HG03139 (cell line): Measurements from ENCODE around the gene ELOA.
A peak's percentile ranks its signal among the peaks of the same experiment; 100 is the strongest.

ENCODE experiments used
- ATAC-seq: cut with Tn5 transposase; IDR thresholded peaks from one replicate; pipeline ENCODE4 v1.9.1; 2021; ENCODE audit not compliant: unreplicated experiment

Gene ELOA, protein sequence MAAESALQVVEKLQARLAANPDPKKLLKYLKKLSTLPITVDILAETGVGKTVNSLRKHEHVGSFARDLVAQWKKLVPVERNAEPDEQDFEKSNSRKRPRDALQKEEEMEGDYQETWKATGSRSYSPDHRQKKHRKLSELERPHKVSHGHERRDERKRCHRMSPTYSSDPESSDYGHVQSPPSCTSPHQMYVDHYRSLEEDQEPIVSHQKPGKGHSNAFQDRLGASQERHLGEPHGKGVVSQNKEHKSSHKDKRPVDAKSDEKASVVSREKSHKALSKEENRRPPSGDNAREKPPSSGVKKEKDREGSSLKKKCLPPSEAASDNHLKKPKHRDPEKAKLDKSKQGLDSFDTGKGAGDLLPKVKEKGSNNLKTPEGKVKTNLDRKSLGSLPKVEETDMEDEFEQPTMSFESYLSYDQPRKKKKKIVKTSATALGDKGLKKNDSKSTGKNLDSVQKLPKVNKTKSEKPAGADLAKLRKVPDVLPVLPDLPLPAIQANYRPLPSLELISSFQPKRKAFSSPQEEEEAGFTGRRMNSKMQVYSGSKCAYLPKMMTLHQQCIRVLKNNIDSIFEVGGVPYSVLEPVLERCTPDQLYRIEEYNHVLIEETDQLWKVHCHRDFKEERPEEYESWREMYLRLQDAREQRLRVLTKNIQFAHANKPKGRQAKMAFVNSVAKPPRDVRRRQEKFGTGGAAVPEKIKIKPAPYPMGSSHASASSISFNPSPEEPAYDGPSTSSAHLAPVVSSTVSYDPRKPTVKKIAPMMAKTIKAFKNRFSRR

GRCh38 chr1:23743287-23744152 lies at the start of gene ELOA:
TSS of gene ELOA (plus strand) at chr1:23743471. CDS start at chr1:23743504, 33 bp downstream.
- peak; percentile 77 for ATAC-seq

- no peak for ATAC-seq
These were observed 49.7 kb upstream of the ELOA start for GRCh38 chr1:23693599-23693998.

DNA sequence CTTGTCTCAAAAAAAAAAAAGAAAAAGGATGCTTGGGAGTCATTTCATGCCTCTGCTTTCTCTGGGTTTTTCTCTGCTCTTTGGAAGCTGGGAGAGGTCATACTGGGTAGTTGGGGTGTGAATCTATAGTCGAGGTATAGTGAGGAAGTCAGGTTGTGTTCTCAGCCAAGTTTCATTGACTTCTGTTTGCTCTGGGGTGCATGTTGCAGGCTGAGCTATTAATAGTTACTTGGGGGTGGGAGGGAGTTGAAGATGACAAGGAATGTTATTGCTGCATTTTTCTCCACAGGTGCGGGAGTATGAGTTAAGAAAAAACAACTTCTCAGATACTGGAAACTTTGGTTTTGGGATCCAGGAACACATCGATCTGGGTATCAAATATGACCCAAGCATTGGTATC lies 48.9 kb upstream of the ELOA start:
- no peak for ATAC-seq

- ATAC-seq: no peak
These were observed 47.6 kb upstream of the ELOA start for GRCh38 chr1:23695667-23696066.

DNA sequence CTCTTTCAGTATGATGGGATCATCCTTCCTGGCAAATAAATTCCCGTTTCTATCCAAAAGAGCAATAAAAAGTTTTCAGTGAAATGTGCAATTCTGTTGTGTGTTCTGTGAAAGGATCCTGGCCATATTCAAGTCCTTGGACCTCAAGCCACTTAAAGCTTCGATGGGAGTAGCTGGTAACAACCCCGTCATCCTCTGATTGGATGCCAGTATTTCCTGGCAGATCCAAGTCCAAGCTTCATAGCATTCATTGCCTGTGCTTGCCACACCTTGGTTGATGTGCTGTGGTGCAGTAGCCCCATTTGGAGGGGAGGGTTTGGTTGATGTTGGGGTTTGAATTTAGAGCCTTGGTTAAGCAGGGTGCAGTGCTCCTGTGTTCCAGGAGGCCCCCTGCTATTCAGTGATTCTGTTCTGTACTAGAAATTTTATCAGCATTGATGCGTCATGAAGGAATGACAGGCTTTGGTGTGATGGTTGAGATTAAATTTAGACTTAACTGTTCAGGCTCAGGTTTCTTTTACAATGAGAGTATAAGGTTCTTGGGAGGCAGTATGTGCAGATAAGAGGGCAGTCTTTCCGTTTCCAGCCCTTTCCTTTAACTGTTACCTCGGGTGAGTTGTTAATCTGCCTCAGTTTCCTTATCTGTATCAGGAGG lies 46.8 kb upstream of the ELOA start:
- ATAC-seq: no peak

- ATAC-seq: no peak
These were observed 44.8 kb upstream of the ELOA start for GRCh38 chr1:23698466-23698865.

DNA sequence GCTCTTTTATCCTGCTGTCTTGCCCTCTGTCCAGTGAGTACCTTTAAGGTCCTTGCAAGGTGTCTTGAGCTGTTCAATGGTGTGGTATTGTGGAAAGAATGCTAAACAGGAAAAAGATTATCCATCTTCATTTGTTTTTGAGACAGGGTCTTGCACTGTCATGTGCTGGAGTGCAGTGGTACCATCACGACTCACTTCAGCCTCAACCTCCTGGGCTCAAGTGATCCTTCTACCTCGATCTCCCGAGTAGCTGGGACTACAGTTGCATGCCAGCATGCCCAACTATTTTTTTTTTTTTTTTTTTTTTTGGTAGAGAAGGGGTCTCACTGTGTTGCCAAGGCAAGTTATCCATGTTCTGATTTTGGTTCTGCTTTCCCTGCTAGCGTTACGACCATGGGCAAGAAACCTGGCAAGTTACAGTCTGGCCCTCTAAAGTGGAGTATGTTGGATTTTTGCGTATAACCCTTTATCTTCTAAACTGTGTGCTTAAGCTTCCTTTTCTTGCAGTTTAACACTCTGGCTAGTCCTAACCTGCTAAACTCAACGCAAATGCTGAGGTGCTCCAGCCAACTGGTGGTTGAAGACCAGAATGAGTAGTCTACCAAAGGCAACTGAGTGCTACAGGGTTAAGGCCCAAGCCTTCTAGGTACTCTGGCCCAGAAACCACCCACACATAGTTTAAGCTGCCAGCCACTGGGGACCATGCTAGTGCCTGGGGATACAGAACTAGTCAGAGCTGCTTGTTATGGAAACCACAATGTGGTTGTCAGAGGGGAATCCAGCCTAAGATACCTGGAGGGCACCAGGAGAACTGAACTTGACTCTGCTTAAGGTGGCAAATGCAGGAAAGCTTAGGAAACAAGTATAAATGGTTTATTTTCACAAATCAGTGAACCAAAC lies 43.7 kb upstream of the ELOA start:
- no peak for ATAC-seq

- no peak for ATAC-seq
These were observed 42.0 kb upstream of the ELOA start for GRCh38 chr1:23701310-23701709.

- no peak for ATAC-seq
These were observed 41.3 kb upstream of the ELOA start for GRCh38 chr1:23701996-23702395.

GRCh38 chr1:23704834-23705495 lies 38.3 kb upstream of the ELOA start:
- no peak for ATAC-seq

- no peak for ATAC-seq
These were observed 34.0 kb upstream of the ELOA start for GRCh38 chr1:23709229-23709628.

DNA sequence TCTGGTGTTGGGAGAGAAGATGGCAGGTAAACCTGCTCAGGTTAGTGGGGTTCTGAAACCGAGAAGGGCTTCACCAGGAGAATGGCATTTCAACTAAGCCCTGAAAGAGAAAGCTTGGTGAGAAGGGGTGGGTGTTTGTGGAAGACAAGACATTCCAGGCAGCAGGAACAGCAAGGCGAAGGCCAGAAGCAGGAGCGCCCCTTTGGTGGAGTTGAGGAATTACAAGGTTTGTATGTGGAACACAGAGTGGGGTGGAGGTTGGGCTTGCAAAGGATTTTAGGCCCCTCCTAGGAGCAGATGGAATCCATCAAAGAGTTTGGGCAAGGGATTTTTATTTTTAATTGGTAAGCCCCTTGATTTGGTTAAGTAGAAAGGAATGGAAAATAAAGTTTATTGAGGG lies 24.8 kb upstream of the ELOA start:
- ATAC-seq: no peak

- ATAC-seq: no peak
These were observed 24.0 kb upstream of the ELOA start for GRCh38 chr1:23719162-23719820.

GRCh38 chr1:23720256-23720995 lies 22.8 kb upstream of the ELOA start:
- peak; percentile 45 for ATAC-seq

- no peak for ATAC-seq
These were observed 20.6 kb upstream of the ELOA start for GRCh38 chr1:23722652-23723051.

DNA sequence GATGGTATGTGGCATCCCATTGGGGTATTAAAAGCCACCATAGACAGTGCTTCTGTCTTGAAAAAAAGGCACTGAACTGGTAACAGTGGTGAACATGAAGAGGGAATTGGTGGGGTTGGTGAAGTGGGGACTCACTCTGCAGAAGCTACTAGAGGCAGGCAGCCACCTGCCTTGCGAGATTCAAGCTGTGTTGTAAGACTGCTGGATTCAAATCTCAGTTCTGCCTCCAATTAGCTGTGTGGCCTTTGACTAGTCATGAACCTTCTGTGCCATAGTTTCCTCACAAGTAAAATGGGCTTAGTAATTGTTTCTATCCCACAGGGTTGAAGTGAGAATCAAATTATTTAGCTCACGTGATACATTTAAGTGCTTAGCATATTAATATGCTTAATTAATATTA lies 16.6 kb upstream of the ELOA start:
- ATAC-seq: no peak

DNA sequence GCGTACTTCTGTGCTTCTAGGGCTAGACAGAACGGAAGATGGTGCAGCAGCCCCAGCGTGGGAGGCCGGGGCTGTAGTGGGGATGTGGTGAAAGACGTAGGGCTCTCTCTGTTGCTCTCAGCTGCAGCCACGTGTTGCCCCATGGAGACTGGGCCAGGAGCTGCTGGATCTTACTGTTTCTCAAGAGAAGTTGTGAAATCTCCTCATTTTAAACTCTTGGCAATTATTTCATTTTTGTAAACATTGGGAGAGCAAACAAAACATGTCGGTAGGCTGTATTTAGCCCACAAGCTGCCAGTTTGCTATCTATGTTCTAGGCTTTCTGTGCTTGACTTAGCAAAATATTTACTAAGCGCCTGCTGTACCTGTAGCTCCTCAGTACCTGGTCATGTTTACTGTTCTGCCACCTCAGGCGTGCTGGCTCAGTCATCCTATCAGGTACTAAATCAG lies 15.9 kb upstream of the ELOA start:
- no peak for ATAC-seq
